GM19240 (cell line): ENCODE measurements around the gene KLHDC10.
"Not testable (repeated sequence)": the region's sequence is repeated elsewhere in the genome, so short reads cannot be mapped to it uniquely, and the experiment has no call there.

Experiments
- DNase-seq: peaks from one replicate; pipeline ENCODE4 v3.0.0; 2011; ENCODE audit warnings: low spot score; ENCODE audit not compliant: insufficient read length

The KLHDC10 gene

GRCh38 chr7:130113887-130114286 lies 43.6 kb downstream of the KLHDC10 start:
- no peak for DNase-seq

DNA sequence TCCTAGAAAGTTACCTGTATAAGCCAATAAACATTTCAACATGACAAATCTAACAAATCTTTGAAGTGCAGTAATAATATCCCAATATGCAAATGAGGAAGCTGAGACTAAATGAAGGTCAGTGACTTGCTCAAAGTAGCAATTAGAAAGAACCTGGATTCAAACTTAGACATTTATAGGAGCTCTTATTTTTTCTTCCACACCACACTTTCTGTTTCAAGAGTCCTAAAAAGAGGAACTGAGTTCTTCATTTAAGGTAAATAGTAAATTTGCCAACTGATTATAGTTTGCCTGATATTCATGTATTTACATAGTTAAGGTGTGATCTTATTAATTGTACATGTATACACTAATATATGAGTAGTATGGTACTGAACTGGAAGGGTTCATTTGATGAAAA lies 44.0 kb downstream of the KLHDC10 start:
- DNase-seq, result no peak

- no peak for DNase-seq
These were observed 44.4 kb downstream of the KLHDC10 start for GRCh38 chr7:130114776-130115175.

DNA sequence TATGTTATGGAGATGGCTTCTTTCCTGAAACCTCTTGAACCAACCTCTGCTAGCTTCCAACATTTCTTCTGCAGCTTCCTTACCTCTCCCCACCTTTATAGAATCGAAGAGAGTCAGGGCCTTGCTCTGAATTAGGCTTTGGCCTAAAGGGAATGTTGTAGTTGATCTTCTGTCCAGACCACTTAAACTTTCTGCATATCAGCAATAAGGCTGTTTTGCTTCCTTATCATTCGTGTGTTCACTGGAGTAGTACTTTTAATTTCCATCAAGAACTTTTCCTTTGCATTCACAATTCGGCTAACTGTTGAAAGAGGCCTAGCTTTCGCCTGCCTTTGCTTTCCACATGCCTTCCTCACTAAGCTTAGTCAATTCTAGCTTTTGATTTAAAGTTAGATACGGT lies 48.0 kb downstream of the KLHDC10 start:
- no peak for DNase-seq

DNA sequence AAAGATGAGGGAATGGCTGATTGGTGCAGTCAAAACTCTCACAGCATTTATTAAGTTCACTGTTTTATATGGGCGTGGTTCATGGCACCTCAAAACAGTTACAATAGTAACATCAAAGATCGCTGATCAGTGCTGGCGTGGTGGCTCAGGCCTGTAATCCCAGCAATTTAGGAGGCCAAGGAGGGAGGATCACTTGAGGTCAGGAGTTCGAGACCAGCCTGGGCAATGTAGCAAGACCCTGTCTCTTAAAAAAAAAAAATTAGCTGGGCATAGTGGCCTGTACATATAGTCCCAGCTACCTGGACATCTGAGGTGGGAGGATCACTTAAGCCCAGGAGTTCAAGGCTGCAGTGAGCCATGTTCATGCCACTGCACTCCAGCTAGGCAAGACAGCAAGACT lies 48.5 kb downstream of the KLHDC10 start:
- DNase-seq, result no peak

- DNase-seq, result no peak
These were observed 53.2 kb downstream of the KLHDC10 start for GRCh38 chr7:130123501-130123900.

DNA sequence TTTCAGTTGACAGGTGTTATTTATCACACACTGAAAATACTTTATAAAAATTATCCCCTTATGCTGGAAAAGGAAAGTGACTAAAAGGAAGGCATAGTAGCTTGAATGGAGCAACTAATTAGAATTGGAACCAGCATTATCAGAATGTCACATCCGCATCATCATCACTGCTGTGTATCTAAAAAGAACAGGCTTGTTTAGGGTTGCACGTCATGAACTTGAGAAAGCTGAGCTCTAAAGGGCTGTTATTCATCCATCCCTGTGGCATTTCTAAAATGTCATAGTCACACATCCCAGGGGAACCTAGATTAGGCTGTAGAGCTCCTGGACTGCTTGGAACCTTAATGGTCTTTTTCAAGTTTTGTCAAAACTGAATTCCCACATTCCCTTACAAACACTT lies 54.4 kb downstream of the KLHDC10 start:
- DNase-seq, result no peak

GRCh38 chr7:130126840-130127239 lies 56.5 kb downstream of the KLHDC10 start:
- not testable (repeated sequence) for DNase-seq

DNA sequence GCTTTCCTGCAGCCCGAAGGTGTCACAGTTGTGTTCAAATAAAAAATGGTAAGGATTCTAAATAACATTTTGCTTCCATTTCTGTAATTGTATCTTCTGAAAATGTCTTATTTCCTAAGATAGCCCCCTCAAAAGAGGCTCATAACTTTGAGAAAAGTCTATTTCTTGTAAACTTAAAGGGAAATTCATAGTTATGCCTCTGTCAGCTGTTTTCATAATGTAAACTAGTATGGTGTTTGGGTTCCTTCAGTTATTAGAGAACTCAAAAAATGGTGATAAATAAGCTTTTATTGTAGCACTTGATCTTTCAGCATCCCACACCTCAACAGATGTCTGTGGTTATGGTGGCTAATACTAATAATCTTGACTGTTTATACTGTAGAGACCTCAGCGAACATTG lies 57.1 kb downstream of the KLHDC10 start:
- no peak for DNase-seq

- DNase-seq, result no peak
These were observed 57.5 kb downstream of the KLHDC10 start for GRCh38 chr7:130127821-130128317.

- DNase-seq, result no peak
These were observed 58.7 kb downstream of the KLHDC10 start for GRCh38 chr7:130129011-130129411.

- no peak for DNase-seq
These were observed 61.0 kb downstream of the KLHDC10 start for GRCh38 chr7:130131191-130131834.

DNA sequence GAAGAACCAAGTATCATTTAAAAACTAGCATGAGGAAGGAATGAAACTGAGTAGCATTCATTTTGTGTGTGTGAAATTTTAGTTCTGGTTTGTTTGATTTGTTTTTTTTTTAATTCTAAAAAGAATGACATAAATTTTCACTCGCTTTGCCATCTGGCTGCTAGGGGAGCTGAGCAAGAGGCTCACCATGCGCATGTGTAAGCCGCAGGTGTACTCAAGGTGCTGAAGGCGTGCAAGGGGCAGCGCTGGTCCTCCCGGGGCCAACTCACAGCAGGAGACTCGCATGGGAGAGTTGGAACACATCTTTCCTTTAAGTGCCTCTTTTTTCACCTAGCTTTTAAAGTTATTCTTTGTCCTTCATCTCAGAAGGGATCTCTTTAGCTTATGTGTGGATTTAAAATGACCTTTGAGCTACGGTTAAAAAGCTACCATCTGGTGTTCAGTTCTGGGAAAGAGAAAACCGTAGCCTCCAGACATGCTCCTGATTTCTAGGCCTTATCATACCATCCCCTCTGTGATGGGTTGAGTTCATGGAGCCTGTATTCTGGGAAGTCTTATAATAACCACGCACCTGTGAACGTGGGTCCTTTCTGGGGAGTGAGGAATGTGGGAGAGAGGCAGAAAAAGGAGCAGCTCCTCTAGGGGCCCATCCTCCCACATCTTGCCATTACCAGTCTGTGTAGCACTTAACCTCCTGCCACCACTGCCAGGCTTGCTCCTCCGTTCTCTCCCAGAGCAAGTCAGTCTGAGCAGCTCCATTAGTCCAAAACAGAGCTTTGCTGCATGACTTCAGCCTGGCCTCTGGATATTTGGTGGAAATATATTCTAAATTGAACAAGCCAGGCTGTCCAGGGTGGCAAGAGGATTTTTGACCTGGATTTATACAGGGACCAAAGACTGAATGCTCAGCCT lies 61.9 kb downstream of the KLHDC10 start:
- no peak for DNase-seq

DNA sequence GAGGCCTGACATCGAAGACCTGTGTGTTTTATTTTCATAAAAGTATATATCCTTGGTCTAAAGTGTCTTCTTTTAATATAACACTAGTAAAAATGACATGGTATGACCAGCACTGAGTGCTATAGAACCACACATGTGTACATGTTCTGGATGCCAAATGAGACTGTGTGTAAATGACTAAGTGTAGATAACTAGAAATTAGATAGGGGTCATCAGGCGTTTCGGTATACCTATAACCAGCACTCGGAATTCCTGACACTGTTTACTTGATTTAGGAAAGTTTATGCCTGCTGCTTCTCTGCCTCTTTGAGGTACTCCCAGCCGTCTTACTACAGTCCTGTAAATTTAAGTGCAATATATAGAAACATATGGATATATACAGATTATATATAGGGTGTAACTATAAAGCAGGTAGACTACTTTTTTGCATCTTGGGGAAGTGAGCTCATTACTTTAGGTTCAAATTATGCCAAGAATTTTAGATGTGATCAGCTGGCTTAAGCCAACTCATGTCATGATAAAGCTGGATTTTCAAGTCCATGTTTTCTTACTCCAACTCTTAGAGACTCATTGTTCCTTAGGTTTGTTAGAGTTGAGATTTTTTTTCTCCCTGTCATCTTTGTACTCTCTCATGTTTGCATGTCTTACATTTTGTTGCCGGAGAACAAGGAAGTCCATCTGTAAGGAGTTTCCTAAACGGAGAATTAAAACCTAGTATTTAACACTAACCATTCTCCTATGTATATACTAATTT lies 62.9 kb downstream of the KLHDC10 start:
- DNase-seq, result no peak

- no peak for DNase-seq
These were observed 63.8 kb downstream of the KLHDC10 start for GRCh38 chr7:130134106-130134636.

- no peak for DNase-seq
These were observed 64.4 kb downstream of the KLHDC10 start for GRCh38 chr7:130134726-130135125.

DNA sequence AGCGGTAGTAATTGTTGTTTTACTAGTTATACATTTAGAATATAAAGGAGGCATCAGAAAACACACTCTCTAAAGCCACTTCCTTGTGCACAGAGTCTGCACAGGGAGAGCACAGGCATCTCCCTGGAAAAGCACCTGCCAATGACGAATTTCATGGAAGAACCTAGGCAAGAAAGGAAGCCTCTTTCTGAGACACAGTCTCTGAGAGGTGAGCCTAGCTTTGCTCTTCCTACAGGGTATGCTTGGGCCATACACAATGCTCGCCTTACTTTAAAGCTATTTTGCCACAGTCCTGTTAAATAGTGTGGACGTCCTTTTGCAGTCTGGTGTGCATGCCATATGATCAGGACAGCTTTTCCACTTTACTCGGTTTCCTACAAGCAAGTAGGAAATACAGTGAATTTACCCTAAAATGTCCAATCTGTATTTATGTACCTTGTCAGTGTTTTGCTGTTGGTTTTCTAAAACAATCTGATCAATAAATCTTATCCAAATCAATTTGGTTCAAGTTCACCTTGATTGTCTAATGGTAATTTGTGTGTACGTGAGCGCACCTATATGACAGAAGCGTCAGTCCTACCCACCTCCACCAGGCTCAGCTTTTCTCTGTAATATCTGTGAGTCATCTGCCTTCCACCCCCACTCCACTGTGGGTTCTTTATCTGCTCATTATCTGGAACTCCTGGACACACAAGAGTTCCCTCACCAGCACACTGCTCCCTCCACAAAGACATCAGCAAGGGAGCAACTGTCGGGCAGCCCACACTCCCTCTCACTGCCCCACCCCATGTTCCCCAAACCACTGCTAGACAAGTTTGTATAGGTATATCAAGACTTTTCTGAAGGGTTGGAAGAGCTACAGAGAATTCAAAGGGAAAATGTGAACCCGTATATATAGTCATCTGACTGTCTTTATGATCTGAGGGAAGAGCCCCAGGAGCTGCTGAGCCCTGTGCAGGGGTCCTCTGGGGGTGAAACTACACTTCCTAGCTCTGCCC lies 65.2 kb downstream of the KLHDC10 start:
- no peak for DNase-seq

- DNase-seq, result no peak
These were observed 66.3 kb downstream of the KLHDC10 start for GRCh38 chr7:130136579-130137167.

- DNase-seq, result no peak
These were observed 66.9 kb downstream of the KLHDC10 start for GRCh38 chr7:130137207-130137606.
